Spleen (tissue), 11 donors: ENCODE data around the gene RPTOR. TPM values are rescaled to one million over a fixed set of nuclear protein-coding genes. Genes with fewer than 3 reads are reported as not detected.

Experiments used
- DNase-seq: peaks from one replicate; pipeline ENCODE4 v3.0.0-alpha.2; 2020
- H3K27ac ChIP-seq, 8 donors: fragments of 200-600 bp; sonication (generic) in 7 of 8; 1 replicate in 4 of 8; 2 replicates in 4 of 8; pipeline versions ENCODE4 v1.5.0 to v1.8.0; 2016 to 2021; ENCODE audit warnings: inconsistent platforms in 4 of 8, mild to moderate bottlenecking in 4 of 8, moderate library complexity in 1 of 8
- H3K27me3 ChIP-seq, 7 donors: fragments of 200-600 bp; sonication (generic) in 6 of 7; replicated peaks in 1 of 7; 1 replicate in 4 of 7; 2 replicates in 3 of 7; pipeline versions ENCODE4 v1.5.0 to v1.8.0; 2016 to 2021; ENCODE audit warnings: inconsistent platforms in 3 of 7, mild to moderate bottlenecking in 1 of 7
- H3K36me3 ChIP-seq, 6 donors: fragments of 200-600 bp; sonication (generic) in 5 of 6; 1 replicate in 4 of 6; 2 replicates in 2 of 6; pipeline versions ENCODE4 v1.5.0 to v1.8.0; 2016 to 2021; ENCODE audit warnings: inconsistent platforms in 2 of 6
- H3K4me1 ChIP-seq, 6 donors: fragments of 200-600 bp; sonication (generic) in 5 of 6; 1 replicate in 3 of 6; 2 replicates in 3 of 6; pipeline versions ENCODE4 v1.5.0 to v1.8.0; 2016 to 2021; ENCODE audit warnings: inconsistent platforms in 3 of 6
- H3K4me3 ChIP-seq, 8 donors: fragments of 200-600 bp; sonication (generic) in 7 of 8; 1 replicate in 4 of 8; 2 replicates in 4 of 8; pipeline versions ENCODE4 v1.5.0 to v1.8.0; 2016 to 2021; ENCODE audit warnings: inconsistent platforms in 4 of 8, mild to moderate bottlenecking in 4 of 8, moderate library complexity in 2 of 8
- H3K9me3 ChIP-seq, 8 donors: fragments of 200-600 bp; sonication (generic) in 7 of 8; 1 replicate in 4 of 8; 2 replicates in 4 of 8; pipeline versions ENCODE4 v1.5.0 to v1.8.0; 2016 to 2021; ENCODE audit warnings: inconsistent platforms in 4 of 8
- CTCF ChIP-seq, 11 experiments: fragments of 200-600 bp in 7 of 11; fragments of 450-650 bp in 4 of 11; sonication (generic) in 4 of 11; IDR thresholded peaks in 8 of 11; conservative IDR thresholded peaks in 3 of 11; 1 replicate in 7 of 11; 2 replicates in 4 of 11; pipeline versions ENCODE4 v1.4.0 to v1.8.0; 2016 to 2021; ENCODE audit warnings: antibody characterized with exemption in 11 of 11, inconsistent platforms in 4 of 11, mild to moderate bottlenecking in 1 of 11
- POLR2A ChIP-seq, 3 donors: fragments of 450-650 bp; IDR thresholded peaks; one replicate each; pipeline ENCODE4 v1.5.1; 2017; ENCODE audit warnings: antibody characterized with exemption in 3 of 3, mild to moderate bottlenecking in 1 of 3
- POLR2AphosphoS5 ChIP-seq, 3 donors: sonication (generic); formaldehyde crosslinking; IDR thresholded peaks; one replicate each; pipeline ENCODE4 v1.5.1; 2017; ENCODE audit warnings: antibody characterized with exemption in 3 of 3
- WGBS, 5 donors: extraction: QIAGEN DNeasy Blood & Tissue Kit in 3 of 5; methylation state at CpG; one replicate each; pipeline versions ENCODE4 v1.1.5 to v1.1.7; 2013 to 2018; 5-methylcytosine and 5-hydroxymethylcytosine counted together
- intact Hi-C: fragments of 100-400 bp; cut with DNase I; formaldehyde crosslinking; loops from one replicate; pipeline ENCODE4 v1.15.0; 2023; ENCODE audit warnings: low total_unique reads
- polyA plus RNA-seq, 3 donors: library from polyadenylated mRNA; stranded (reverse); fragments of 200-250 nt; gene quantifications; one replicate each; pipeline ENCODE4 v1.2.1, GENCODE V29; 2013
- total RNA-seq, 7 donors: library from RNA; depleted of rRNA in 3 of 7; stranded (reverse); fragments of >200 nt in 3 of 7; fragmentation: NEBNext Ultra II Directional in 4 of 7; extraction: Animal tissue kit (Norgen Biotek cat#: 25700) in 4 of 7; gene quantifications; one replicate each; pipeline versions ENCODE4 v1.1.0 to v1.2.1, GENCODE V29; 2016 to 2021
- donor health status: healthy with polysubstance abuse.
- donor health status: DM: no; HTN: no; CAD: no; lungs with moderate emphysema.
- donor health status: DM: no; HTN: no; CAD: no.
- donor health status: Bipolar disorder and iron deficiency.
- donor health status: healthy.
- donor health status: DM: no; HTN: no; CAD: no.
- donor health status: DM: yes; HTN: yes; CAD: no.

The RPTOR gene
- total and polyA plus RNA-seq, 10 donors, result 3.1 to 61.2 (median 40.7) TPM

DNA sequence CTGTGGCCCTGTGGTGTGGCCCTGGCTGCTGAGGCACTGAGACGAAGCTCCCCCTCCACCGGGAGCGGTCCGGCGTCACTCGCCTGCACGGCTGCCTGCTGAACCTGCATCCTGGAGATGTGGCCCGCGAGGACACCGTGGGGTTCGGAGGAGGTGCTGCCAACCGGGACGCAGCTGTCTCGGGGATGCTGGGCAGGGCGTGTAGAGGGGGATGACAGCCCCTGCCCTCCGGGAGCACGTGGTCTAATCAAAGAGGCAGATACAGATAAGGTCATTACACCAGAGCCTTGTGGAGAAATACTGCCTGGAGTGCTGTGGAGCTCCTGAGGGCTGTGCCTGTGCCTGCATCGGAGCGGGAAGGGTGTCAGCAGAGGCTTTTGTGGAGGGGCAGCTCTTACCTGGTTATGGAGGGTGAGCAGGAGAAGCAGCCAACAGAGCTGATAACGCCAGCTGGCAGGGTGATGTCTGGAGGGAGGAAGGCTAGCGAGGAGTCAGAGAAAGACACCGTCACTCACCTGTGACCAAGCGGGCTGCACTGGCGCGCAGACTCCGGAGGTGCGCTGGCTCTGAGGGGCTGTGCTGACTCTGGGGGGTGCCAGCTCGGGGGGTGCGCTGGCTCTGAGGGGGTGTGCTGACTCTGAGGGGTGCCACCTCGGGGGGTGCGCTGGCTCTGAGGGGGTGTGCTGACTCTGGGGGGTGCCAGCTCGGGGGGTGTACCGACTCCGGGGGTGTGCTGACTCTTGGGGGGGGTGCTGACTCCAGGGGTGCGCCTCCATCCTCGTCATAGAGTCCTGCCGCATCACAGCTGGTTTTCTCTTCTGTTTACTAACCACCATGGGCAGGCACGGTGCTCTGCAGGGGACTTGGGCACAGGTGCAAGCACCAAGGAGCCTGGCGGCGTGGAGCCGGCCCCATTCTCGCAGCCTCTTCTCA is 342.3 kb downstream of the RPTOR start:
- H3K9me3 ChIP-seq, result no peaks in the 10 kb centered on the region
- TF ChIP-seq CTCF (IDR thresholded peaks at IDR 0.05 in 8 of 11, conservative IDR thresholded peaks at IDR 0.05 in 3 of 11) (no peak), POLR2A (IDR thresholded peaks at IDR 0.05) (no peak), POLR2AphosphoS5 (IDR thresholded peaks at IDR 0.05) (no peak)
- intact Hi-C loops, result no loop called here
- 94 to 97% (median 95%) methylated on average over 32 to 42 of the region's 42 CpGs for WGBS, 5 donors
- peak; percentile 73 for DNase-seq
- H3K27ac ChIP-seq, result no peak overlapping the region
- H3K27me3 ChIP-seq, result no peaks in the 10 kb centered on the region
- peaks cover 0 to 95% (median 44%) of the 10 kb centered on the region in 6 donors for H3K36me3 ChIP-seq
- H3K4me3 ChIP-seq, result no peak overlapping the region
- H3K4me1 ChIP-seq, result peaks cover 0 to 21% (median 8%) of the 10 kb centered on the region in 6 donors

GRCh38 chr17:80887639-80888175 is 343.1 kb downstream of the RPTOR start:
- Histone ChIP-seq H3K36me3 (peaks cover 0 to 95% (median 47%) of the 10 kb centered on the region in 6 donors), H3K4me1 (peaks cover 0 to 29% (median 12%) of the 10 kb centered on the region in 6 donors), H3K27ac (no peak overlapping the region), H3K4me3 (no peak overlapping the region), H3K9me3 (no peaks in the 10 kb centered on the region), H3K27me3 (no peaks in the 10 kb centered on the region)
- DNase-seq, result peak; percentile 37
- TF ChIP-seq CTCF (IDR thresholded peaks at IDR 0.05 in 8 of 11, conservative IDR thresholded peaks at IDR 0.05 in 3 of 11) (no peak), POLR2A (IDR thresholded peaks at IDR 0.05) (no peak), POLR2AphosphoS5 (IDR thresholded peaks at IDR 0.05) (no peak)
- intact Hi-C loops, result no loop called here
- 91 to 98% (median 93%) methylated on average over 10 of the region's 10 CpGs for WGBS, 5 donors

GRCh38 chr17:80888276-80889160 is 343.9 kb downstream of the RPTOR start:
- intact Hi-C loops, result no loop called here
- TF ChIP-seq POLR2AphosphoS5 (IDR thresholded peaks at IDR 0.05) (no peak), CTCF (IDR thresholded peaks at IDR 0.05 in 8 of 11, conservative IDR thresholded peaks at IDR 0.05 in 3 of 11) (no peak), POLR2A (IDR thresholded peaks at IDR 0.05) (no peak)
- DNase-seq, result peak; percentile 58
- no peak overlapping the region for H3K4me3 ChIP-seq
- no peaks in the 10 kb centered on the region for H3K9me3 ChIP-seq
- H3K27me3 ChIP-seq, result no peaks in the 10 kb centered on the region
- H3K4me1 ChIP-seq, result peaks cover 0 to 32% (median 13%) of the 10 kb centered on the region in 6 donors
- WGBS, 5 donors, result 88 to 97% (median 95%) methylated on average over 16 to 24 of the region's 24 CpGs
- H3K36me3 ChIP-seq, result peaks cover 0 to 94% (median 42%) of the 10 kb centered on the region in 6 donors
- no peak overlapping the region for H3K27ac ChIP-seq
